ENCODE measurements around the gene CHCHD6. TPM values are rescaled to one million over a fixed set of nuclear protein-coding genes. Genes with fewer than 3 reads are reported as not detected.
A peak's percentile ranks its signal among the peaks of the same experiment; 100 is the strongest.

CHCHD6 gene
- total RNA-seq, 1 experiment from 2014 or later = 65.9 TPM

- in situ Hi-C loops (cut with HindIII; ENCODE audit: low pct_unique_long_range_greater_than_20kb, low sequenced_read_pairs) = no loop called here
- peak; percentile 82 for DNase-seq (ENCODE audit: low read depth)
Observed at GRCh38 chr3:126982471-126983175, 278.6 kb downstream of the CHCHD6 start, which contains the start of gene PLXNA1. Gene PLXNA1 (plus strand): TSS chr3:126983115. CDS start chr3:126988594, 5,479 bp downstream.

DNA sequence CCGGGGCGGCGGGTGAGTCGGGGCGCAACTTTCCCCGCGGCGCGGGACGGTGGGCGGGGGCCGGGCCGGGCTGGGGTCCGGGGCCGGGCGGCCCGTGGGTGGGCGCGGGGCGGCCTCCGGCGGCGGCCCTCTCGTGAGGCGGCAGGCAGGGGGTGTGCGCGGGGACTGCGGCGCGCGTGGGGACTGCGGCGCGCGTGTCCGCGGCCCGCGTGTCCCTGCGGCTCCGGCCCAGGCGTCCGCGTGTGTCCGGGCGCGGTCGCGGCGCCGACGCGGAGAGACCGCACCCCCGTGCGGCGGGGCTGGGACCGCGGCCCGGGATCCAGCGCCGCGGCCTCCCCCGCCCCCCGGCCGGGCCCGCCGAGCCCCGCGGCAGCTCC, 279.2 kb downstream of the CHCHD6 start:
- in situ Hi-C loops (cut with HindIII; ENCODE audit: low pct_unique_long_range_greater_than_20kb, low sequenced_read_pairs) = no loop called here
- no peak for DNase-seq (ENCODE audit: low read depth)

- DNase-seq (ENCODE audit: low read depth) = peak; percentile 16
- in situ Hi-C loops (cut with HindIII; ENCODE audit: low pct_unique_long_range_greater_than_20kb, low sequenced_read_pairs) = no loop called here
Observed at GRCh38 chr3:126983653-126984390, 279.8 kb downstream of the CHCHD6 start.

GRCh38 chr3:126984391-126985131, 280.5 kb downstream of the CHCHD6 start:
- in situ Hi-C loops (cut with HindIII; ENCODE audit: low pct_unique_long_range_greater_than_20kb, low sequenced_read_pairs) = no loop called here
- DNase-seq (ENCODE audit: low read depth) = no peak

GRCh38 chr3:126985132-126985985, 281.3 kb downstream of the CHCHD6 start:
- in situ Hi-C loops (cut with HindIII; ENCODE audit: low pct_unique_long_range_greater_than_20kb, low sequenced_read_pairs) = no loop called here

DNA sequence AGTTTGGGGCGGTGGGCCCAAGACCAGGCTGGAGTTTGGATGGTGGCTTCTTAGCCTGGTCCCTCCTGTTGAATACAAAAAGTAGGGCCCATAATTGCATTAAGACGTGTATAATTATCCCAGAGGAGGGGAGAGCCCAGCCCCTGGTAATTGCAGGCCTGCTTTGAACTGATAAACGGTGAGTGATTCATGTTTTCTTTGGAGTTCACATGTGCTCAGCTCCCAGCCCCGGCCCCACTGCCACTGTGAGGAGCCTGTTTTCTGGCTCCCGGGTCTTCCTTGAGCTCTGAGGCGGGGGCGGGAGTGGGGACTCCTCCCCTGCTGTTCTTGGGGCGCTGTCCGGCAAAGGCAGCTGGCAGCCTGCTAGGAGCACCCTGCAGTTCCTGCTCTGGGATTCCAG, 282.0 kb downstream of the CHCHD6 start:
- in situ Hi-C loops (cut with HindIII; ENCODE audit: low pct_unique_long_range_greater_than_20kb, low sequenced_read_pairs) = no loop called here
- DNase-seq (ENCODE audit: low read depth) = no peak

More at GRCh38 chr3:126985132-126985985, 281.3 kb downstream of the CHCHD6 start:
- no peak for DNase-seq (ENCODE audit: low read depth)

GRCh38 chr3:126987129-126987528, 283.1 kb downstream of the CHCHD6 start:
- no peak for DNase-seq (ENCODE audit: low read depth)
- in situ Hi-C loops (cut with HindIII; ENCODE audit: low pct_unique_long_range_greater_than_20kb, low sequenced_read_pairs) = no loop called here

GRCh38 chr3:126987596-126987995, 283.6 kb downstream of the CHCHD6 start:
- DNase-seq (ENCODE audit: low read depth) = no peak
- in situ Hi-C loops (cut with HindIII; ENCODE audit: low pct_unique_long_range_greater_than_20kb, low sequenced_read_pairs) = no loop called here

DNA sequence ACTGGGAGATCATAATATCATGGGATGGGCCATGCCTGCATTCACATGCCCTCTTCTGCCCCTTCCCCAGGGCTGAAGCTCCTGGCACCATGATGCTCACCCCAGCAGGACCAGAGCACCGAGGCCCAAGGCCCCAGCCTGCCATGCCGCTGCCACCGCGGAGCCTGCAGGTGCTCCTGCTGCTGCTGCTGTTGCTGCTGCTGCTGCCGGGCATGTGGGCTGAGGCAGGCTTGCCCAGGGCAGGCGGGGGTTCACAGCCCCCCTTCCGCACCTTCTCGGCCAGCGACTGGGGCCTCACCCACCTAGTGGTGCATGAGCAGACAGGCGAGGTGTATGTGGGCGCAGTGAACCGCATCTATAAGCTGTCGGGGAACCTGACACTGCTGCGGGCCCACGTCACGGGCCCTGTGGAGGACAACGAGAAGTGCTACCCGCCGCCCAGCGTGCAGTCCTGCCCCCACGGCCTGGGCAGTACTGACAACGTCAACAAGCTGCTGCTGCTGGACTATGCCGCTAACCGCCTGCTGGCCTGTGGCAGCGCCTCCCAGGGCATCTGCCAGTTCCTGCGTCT, 284.5 kb downstream of the CHCHD6 start:
- in situ Hi-C loops (cut with HindIII; ENCODE audit: low pct_unique_long_range_greater_than_20kb, low sequenced_read_pairs) = no loop called here
- no peak for DNase-seq (ENCODE audit: low read depth)

- in situ Hi-C loops (cut with HindIII; ENCODE audit: low pct_unique_long_range_greater_than_20kb, low sequenced_read_pairs) = no loop called here
- DNase-seq (ENCODE audit: low read depth) = no peak
Observed at GRCh38 chr3:126989316-126990023, 285.4 kb downstream of the CHCHD6 start.

DNA sequence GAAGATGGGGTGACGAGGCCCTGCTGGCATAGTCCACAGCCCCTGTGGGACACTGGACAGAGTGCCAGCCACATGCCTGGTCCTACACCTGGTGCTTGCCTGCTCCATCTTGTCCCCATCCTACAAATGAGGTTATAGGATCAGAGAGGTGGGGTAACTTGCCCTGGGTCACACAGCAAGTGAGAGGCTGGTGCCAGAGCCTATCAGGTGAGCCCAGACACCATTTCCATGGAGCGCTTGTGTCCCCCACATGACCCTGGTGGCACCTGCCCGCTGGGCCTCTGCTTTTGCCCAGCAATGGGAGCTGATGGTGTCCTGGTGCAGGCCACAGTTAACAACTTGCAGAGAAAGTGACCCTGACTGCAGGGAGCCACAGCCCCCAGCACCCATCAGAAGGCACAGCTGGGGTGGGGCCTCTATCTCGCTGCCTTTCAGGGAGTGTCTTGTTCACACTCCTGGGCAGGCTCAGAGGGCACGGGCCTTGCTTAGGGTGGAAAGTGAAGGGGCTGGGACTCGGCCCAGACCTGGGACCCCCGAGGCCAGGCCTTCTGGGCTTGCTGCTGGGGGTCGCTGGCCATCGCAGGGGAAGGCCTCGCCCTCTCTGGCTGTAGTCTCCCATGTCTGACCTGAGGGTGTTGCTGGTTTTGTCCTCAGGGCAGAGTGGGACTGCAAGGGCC, 286.1 kb downstream of the CHCHD6 start:
- DNase-seq (ENCODE audit: low read depth) = no peak
- in situ Hi-C loops (cut with HindIII; ENCODE audit: low pct_unique_long_range_greater_than_20kb, low sequenced_read_pairs) = no loop called here

- in situ Hi-C loops (cut with HindIII; ENCODE audit: low pct_unique_long_range_greater_than_20kb, low sequenced_read_pairs) = no loop called here
- DNase-seq (ENCODE audit: low read depth) = no peak
Observed at GRCh38 chr3:126990890-126991289, 286.9 kb downstream of the CHCHD6 start.

GRCh38 chr3:126991366-126992200, 287.5 kb downstream of the CHCHD6 start:
- in situ Hi-C loops (cut with HindIII; ENCODE audit: low pct_unique_long_range_greater_than_20kb, low sequenced_read_pairs) = no loop called here
- no peak for DNase-seq (ENCODE audit: low read depth)

- in situ Hi-C loops (cut with HindIII; ENCODE audit: low pct_unique_long_range_greater_than_20kb, low sequenced_read_pairs) = no loop called here
- no peak for DNase-seq (ENCODE audit: low read depth)
Observed at GRCh38 chr3:126992216-126992615, 288.2 kb downstream of the CHCHD6 start.

DNA sequence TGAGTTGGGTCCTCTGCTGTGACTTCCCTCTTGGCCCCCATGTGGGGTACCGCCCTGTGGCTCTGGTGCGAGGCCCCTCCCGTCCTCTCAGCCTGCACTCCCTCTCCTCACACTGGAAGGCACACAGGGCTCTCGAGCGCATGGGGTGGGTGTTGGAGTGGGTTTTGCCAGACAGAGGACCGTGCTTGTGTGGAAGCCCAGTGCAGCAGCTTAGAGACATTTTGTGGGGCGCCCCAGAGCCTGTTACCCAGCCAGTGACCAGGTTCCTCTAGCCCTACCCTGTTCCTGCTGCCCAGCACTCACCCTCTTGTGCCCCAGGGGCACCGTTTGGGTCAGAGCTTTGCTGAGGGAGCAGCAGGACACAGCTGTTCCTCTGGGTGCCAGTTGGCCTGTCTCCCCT, 288.7 kb downstream of the CHCHD6 start:
- in situ Hi-C loops (cut with HindIII; ENCODE audit: low pct_unique_long_range_greater_than_20kb, low sequenced_read_pairs) = no loop called here
- DNase-seq (ENCODE audit: low read depth) = no peak

GRCh38 chr3:126993436-126993835, 289.4 kb downstream of the CHCHD6 start:
- in situ Hi-C loops (cut with HindIII; ENCODE audit: low pct_unique_long_range_greater_than_20kb, low sequenced_read_pairs) = no loop called here
- DNase-seq (ENCODE audit: low read depth) = no peak

Measured in Caki2 (cell line).